ENCODE data around the gene PGLYRP2. TPM values are rescaled to one million over a fixed set of nuclear protein-coding genes. Genes with fewer than 3 reads are reported as not detected.

Gene PGLYRP2
- total RNA-seq, 3 donors from 2014 or later (not counting 1 experiment from before 2014, with no cell fraction given), result 0.21 to 0.28 TPM; not detected in 1

- Mint-ChIP-seq H3K4me1 (peaks cover 41 to 45% of the 10 kb centered on the region in 2 donors), H3K27me3 (ENCODE audit: low read depth in 2 of 2) (no peaks in the 10 kb centered on the region), H3K9me3 (no peaks in the 10 kb centered on the region), H3K4me3 (peak overlapping the region; percentile 95), H3K36me3 (no peaks in the 10 kb centered on the region), H3K27ac (peak overlapping the region; percentile 91 to 98)
- ATAC-seq, result no peak
- Histone ChIP-seq H3K4me3 (ENCODE audit: low read length) (no peak overlapping the region), H3K36me3 (ENCODE audit: control insufficient read depth, insufficient read depth, low read length) (peaks cover 19% of the 10 kb centered on the region), H3K4me1 (ENCODE audit: control insufficient read depth, insufficient read depth, low read length) (peaks cover 25% of the 10 kb centered on the region), H3K27me3 (ENCODE audit: control insufficient read depth, insufficient read depth, low read length) (no peaks in the 10 kb centered on the region), H3K27ac (ENCODE audit: low read length) (no peak overlapping the region), H3K9me3 (ENCODE audit: control insufficient read depth, insufficient read depth, low read length) (no peaks in the 10 kb centered on the region)
- no peak for TF ChIP-seq CTCF (IDR thresholded peaks at IDR 0.05)
- peak in 1 of 2 donors; percentile 18 for DNase-seq
- 37% methylated on average over 14 of the region's 16 CpGs for WGBS (ENCODE audit: insufficient coverage)
- intact Hi-C loops (cut with micrococcal nuclease), result loop anchor here (1.0 kb wide), 4 partner anchors 40 to 137 kb away; partner anchors contain the start of genes AKAP8 and RASAL3
Observed at GRCh38 chr19:15419413-15420025, 59.8 kb downstream of the PGLYRP2 start.

Other genes with a start within 250 kb of the PGLYRP2 start
- not detected for gene EPHX3, start 247.1 kb downstream of the PGLYRP2 start, total RNA-seq
- gene BRD4, start 147.0 kb downstream of the PGLYRP2 start, total RNA-seq, result 100 to 1,000 TPM in 1 of 3 donors, 10 to 100 TPM in 2; 91.9 to 116 (median 98.3) TPM
- gene AKAP8, start 99.7 kb downstream of the PGLYRP2 start, total RNA-seq, result 10 to 100 TPM; 65.3 to 87.6 (median 76.9) TPM
- 100 to 1,000 TPM; 144 to 174 (median 173) TPM for gene AKAP8L, start 60.5 kb downstream of the PGLYRP2 start, total RNA-seq
- gene WIZ, start 29.5 kb downstream of the PGLYRP2 start, total RNA-seq, result 10 to 100 TPM; 24.3 to 29.3 (median 24.4) TPM
- gene RASAL3, start 15.0 kb downstream of the PGLYRP2 start, total RNA-seq, result 100 to 1,000 TPM; 217 to 283 (median 224) TPM
- gene CYP4F22, start 29.0 kb upstream of the PGLYRP2 start, total RNA-seq, result 1 to 10 TPM; 2.2 to 3.1 (median 2.6) TPM
- not detected for gene CYP4F8, start 135.7 kb upstream of the PGLYRP2 start, total RNA-seq
- gene CYP4F3, start 161.4 kb upstream of the PGLYRP2 start, total RNA-seq, result 1 to 10 TPM in 1 of 3 donors, under 1 TPM in 1, not detected in 1; 0.07 to 3.4 TPM
- 1 to 10 TPM in 1 of 3 donors, under 1 TPM in 1, not detected in 1; 0.43 to 3.9 TPM for gene CYP4F12, start 193.6 kb upstream of the PGLYRP2 start, total RNA-seq
- gene OR10H2, start 248.5 kb upstream of the PGLYRP2 start, total RNA-seq, result not detected